Mammary epithelial cell (primary cell): ENCODE measurements around the gene PIK3CG.

Experiments used
- CTCF ChIP-seq, 2 donors: IDR thresholded peaks in 1 of 2; conservative IDR thresholded peaks in 1 of 2; 2 replicates each; pipeline ENCODE4 v1.5.1; 2011 to 2012; ENCODE audit warnings: inconsistent platforms in 2 of 2, low read length in 2 of 2, mild to moderate bottlenecking in 2 of 2, control low read depth in 1 of 2, low read depth in 1 of 2; ENCODE audit not compliant: insufficient read depth in 1 of 2; ENCODE audit errors: extremely low read depth in 1 of 2
- EZH2 ChIP-seq: IDR thresholded peaks from 2 replicates; pipeline ENCODE4 v1.6.1; 2012; ENCODE audit warnings: low read length, inconsistent platforms, borderline replicate concordance

DNA sequence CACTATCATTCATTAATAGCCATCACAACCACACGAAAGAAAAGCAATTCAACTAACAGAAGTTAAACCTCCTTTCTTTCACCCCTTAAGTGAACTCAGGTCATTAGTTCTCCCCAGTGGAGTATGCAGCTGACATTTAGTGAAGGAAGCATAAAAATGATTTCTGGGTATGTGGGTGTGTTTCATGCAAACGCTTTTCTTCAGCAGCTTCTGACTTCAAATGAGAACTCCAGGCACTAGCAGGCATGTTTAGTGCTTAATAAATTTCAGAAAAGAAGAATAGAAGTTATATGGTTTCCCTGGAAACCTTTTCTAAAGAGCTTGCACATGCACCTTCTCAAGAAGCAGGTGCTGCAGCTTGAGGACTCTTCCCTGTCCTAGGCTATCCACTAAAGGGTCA is 62.5 kb downstream of the PIK3CG start:
- TF ChIP-seq CTCF (conservative IDR thresholded peaks at IDR 0.05 in 1 of 2, IDR thresholded peaks at IDR 0.05 in 1 of 2; ENCODE audit: extremely low read depth in 1 of 2, insufficient read depth in 1 of 2, low read depth in 1 of 2, low read length in 2 of 2) (no peak), EZH2 (no peak)
